ENCODE data around the gene RHOBTB3.
"Not testable (repeated sequence)": the region's sequence is repeated elsewhere in the genome, so short reads cannot be mapped to it uniquely, and the experiment has no call there.

The RHOBTB3 gene

DNA sequence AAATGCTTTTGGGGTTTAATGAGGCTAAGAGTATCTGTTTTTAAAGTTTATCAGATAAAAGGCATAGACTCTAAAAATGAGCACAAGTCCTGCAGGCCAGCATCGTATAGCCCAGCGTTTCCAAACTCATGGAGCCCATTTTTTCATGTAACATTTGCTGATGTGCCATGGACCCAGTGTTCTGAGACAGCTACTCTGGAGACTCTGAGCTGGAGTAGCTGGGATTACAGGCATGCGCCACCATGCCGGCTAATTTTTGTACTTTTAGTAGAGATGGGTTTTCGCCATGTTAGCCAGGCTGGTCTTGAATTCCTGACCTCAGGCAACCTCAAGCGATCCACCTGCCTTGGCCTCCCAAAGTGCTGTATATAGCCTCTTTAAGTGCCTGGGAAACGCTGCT, 75.6 kb downstream of the RHOBTB3 start:
- TF ChIP-seq, protein P1, sequence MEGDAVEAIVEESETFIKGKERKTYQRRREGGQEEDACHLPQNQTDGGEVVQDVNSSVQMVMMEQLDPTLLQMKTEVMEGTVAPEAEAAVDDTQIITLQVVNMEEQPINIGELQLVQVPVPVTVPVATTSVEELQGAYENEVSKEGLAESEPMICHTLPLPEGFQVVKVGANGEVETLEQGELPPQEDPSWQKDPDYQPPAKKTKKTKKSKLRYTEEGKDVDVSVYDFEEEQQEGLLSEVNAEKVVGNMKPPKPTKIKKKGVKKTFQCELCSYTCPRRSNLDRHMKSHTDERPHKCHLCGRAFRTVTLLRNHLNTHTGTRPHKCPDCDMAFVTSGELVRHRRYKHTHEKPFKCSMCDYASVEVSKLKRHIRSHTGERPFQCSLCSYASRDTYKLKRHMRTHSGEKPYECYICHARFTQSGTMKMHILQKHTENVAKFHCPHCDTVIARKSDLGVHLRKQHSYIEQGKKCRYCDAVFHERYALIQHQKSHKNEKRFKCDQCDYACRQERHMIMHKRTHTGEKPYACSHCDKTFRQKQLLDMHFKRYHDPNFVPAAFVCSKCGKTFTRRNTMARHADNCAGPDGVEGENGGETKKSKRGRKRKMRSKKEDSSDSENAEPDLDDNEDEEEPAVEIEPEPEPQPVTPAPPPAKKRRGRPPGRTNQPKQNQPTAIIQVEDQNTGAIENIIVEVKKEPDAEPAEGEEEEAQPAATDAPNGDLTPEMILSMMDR (IDR thresholded peaks at IDR 0.05; ENCODE audit: low read depth, low read length): no peak
- DNase-seq (ENCODE audit: extremely low read depth, low read depth): no peak

DNA sequence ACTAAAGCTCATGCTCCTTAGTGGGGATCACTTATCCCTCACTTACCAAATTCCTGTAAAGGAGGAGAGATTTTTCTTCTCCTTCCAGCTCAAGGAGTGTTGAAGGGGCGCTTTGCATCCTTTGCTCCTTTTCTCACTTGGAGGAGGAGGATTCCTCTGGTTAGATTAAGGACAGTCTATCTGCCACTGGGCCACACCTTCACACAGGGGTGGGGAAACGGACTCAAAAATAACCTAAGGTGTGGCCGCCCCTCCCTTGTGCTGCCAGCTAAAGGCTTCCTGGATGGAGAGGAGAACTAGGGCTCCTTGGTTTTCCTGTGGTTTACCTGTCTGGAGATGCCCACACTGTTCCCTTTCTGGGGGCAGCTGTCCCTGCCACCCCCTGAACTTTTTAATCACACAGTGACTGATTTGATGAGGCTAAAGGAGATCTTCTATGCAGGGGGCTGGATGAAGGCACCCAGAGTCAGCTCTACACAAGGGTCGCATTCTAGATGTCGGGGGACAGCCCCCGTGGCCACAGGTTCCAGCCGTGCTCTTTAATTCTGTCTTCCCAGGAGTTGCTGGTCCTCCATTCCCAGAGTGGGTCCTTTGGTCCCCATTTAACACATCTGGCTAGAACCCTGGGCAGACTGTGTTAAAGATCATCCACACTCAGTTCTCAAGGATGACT, 77.0 kb downstream of the RHOBTB3 start:
- no peak for DNase-seq (ENCODE audit: extremely low read depth, low read depth)
- TF ChIP-seq, protein P1 (IDR thresholded peaks at IDR 0.05; ENCODE audit: low read depth, low read length): no peak

DNA sequence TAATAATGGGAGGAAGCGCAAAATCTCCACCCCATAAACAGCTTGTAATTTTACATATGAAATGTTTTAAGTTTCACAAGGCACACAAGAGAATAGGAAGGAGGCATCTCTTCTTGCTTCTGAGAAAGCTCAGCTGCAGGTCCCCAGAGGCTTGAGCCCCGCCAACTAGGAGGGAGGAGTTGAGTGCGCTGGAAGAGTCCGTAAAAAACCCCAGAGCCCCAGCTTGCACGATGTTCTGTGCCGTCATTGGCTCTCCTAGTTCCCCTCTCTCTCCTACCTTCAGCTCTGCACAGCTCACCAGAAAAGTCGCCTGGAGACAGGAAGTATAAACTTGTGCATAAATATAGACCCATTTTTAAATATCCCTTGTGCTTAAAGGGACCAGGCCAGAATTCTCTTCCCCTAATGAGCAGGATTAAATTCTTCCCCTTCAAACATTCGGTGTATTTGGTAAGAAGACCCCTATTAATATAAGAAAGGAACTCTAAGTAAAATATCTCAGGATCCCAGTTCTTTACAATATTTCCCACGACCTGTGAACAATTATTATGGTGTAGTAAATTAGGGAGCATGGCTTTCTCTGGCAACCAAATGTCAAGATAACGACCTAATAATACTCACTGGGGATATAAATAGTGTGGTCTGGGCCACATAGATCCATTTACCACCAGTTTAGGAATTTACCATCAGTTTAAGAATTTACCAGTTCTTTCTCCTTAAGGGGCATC, 77.7 kb downstream of the RHOBTB3 start:
- TF ChIP-seq, protein P1 (IDR thresholded peaks at IDR 0.05; ENCODE audit: low read depth, low read length): no peak
- no peak for DNase-seq (ENCODE audit: extremely low read depth, low read depth)

GRCh38 chr5:95809414-95809960, 78.4 kb downstream of the RHOBTB3 start:
- TF ChIP-seq, protein P1 (IDR thresholded peaks at IDR 0.05; ENCODE audit: low read depth, low read length): no peak
- no peak for DNase-seq (ENCODE audit: extremely low read depth, low read depth)

DNA sequence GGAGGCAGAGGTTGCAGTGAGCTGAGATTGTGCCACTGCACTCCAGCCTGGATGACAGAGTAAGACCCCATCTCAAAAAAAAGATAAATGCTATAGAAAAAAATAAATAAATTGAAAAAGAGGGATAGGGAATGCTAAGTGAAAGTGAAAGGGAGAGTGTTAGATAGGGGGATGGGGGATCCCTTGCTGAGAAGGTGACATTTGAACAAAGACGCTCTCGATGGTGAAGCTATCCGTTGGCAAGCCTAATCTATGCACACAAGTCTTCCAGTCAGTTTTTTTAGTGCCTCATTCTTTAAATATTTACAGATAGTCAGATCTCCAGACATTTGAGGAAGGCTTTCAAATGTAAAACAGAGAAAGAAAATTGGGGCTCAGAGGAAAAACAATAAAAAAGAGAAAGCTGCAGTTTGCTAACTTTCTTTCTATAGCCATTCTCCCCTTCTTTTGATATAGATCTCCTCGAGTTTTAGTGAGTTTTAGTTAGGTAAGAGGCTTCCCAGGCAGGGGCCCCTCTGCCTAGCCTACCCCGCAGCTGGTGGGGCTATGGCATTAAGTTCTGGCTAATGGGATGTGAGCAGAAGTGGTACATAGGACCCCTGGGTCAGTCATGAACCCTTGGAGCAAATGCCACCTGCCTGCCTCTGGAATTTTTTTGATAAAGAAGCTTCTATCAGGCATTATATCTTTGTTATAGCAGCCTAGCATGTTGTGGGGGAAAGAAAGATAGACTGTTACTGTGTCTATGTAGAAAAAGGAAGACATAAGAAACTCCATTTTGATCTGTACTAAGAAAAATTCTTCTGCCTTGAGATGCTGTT, 79.4 kb downstream of the RHOBTB3 start:
- DNase-seq (ENCODE audit: extremely low read depth, low read depth): no peak
- TF ChIP-seq, protein P1 (IDR thresholded peaks at IDR 0.05; ENCODE audit: low read depth, low read length): no peak

- not testable (repeated sequence) for DNase-seq (ENCODE audit: extremely low read depth, low read depth)
Measured at GRCh38 chr5:95811126-95811423, 79.9 kb downstream of the RHOBTB3 start.

DNA sequence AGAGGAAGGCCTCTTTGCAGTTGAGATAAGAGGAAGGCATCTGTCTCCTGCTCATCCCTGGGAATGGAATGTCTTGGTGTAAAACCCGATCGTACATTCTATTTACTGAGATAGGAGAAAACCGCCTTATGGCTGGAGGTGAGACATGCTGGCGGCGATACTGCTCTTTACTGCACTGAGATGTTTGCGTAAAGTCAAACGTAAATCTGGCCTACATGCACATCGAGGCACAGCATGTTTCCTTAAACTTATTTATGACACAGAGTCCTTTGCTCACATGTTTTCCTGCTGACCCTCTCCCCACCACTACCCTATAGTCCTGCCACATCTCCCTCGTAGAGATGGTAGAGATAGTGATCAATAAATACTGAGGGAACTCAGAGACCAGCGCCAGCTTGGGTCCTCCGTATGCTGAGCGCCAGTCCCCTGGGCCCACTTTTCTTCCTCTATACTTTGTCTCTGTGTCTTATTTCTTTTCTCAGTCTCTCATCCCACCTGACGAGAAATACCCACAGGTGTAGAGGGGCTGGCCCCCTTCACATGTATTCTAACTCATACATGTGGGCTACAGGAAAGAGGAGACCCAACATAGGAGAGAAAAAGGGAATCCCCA, 80.4 kb downstream of the RHOBTB3 start:
- not testable (repeated sequence) for DNase-seq (ENCODE audit: extremely low read depth, low read depth)

- TF ChIP-seq, protein P1 (IDR thresholded peaks at IDR 0.05; ENCODE audit: low read depth, low read length): no peak
- DNase-seq (ENCODE audit: extremely low read depth, low read depth): no peak
Measured at GRCh38 chr5:95812074-95812471, 80.9 kb downstream of the RHOBTB3 start.

DNA sequence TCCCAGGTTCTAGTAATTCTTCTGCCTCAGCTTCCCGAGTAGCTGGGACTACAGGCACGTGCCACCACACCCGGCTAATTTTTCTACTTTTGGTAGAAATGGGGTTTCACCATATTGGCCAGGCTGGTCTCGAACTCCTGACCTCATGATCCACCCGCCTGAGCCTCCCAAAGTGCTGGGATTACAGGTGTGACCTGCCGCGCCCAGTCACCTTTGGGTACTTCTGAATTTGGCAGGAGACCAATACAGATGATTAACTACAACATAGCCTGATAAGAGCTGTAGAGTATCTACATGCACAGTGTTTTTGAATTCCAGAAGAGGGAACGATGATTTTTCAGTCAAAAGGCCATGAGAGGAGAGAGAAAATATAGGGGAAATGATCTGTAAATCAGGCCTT, 81.9 kb downstream of the RHOBTB3 start:
- DNase-seq (ENCODE audit: extremely low read depth, low read depth): not testable (repeated sequence)
